NCI-H187 treated with DMSO at 0.1 percent for 48 hours (cell line): ENCODE measurements around the gene FAM187B.
"Not testable (repeated sequence)": the region's sequence is repeated elsewhere in the genome, so short reads cannot be mapped to it uniquely, and the experiment has no call there.

Source experiments
- DNase-seq: peaks from one replicate; lab custom pipeline; 2025; lab: John Stamatoyannopoulos, UW

FAM187B gene

DNA sequence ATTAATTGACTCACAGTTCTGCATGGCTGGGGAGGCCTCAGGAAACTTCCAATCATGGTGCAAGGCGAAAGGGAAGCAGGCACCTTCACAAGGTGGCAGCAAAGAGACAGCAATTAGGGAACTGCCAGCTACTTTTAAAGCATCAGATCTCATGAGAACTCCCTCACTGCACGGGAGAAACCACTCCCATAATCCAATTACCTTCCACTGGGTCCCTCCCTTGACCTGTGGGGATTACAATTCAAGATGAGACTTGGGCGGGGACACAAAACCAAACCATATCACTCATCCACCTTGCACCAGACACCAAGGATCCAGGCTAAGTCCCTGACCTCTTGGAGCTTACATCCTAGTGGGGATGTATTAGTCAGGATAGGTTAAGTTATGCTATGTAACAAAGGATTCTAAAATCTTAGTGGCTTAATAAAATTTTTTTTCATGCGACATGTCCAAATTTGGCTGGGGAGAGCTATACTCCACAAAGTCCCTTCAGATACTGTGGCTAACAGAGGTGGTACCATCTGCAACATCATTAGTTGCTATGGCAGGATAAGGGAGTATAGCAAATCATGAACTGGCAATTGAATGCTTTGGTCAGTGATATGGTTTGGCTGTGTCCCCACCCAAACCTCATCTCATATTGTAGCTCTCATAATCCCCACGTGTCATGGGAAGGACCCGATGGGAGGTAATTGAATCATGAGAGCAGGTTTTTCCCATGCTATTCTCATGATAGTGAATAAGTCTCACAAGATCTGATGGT lies 8.3 kb upstream of the FAM187B start:
- no peak for DNase-seq

DNA sequence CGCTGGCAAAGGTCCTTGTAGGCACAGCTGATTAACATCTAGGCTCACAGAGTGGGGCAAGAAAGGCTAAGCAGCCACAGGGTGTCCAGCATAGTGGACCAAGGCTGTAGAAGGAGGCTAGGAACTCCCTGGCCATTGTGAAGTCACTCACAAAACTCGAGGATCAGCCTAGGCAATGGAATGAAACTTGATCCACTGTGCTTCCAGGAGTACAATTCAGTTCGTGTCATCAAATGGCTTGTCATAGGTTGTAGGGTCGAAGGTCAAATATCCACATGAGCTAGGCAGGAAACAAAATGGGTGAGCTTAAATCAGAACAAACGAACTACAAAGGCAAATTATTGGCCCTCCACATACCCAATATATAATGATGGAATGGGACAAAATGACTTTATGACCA lies 4.4 kb upstream of the FAM187B start:
- no peak for DNase-seq

DNA sequence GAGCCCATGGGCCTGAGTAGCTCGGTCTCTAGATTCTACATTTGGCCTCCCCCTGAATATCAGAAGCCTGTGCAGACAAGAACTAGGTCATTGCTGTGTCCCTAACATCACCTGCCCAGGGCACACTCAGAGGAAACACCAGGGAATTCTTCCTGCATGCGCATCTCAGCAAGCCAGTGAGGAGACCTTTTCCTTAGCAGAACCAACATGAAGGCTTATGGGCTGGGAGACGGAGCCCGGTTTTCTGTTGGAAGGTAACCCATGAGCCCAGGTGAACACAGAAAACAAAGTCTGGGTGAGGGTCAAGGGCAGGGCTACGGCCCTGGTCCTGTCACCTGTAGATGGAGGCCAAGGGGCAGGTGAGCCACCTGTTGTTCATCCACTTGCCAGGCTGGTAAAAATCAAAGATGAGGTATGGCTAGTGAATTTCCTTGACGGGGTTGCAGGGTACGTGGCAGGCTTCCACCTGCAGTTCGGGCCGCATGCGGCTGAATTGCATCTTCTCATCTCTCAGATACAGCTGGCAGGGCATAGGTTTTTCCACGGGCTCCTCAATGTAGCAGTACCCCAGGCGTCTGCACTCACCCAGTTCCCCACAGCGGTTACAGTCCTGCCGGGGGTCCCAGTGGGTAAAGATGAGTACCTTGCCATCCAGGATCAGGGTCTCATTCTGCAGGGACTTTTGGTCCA lies 3.6 kb upstream of the FAM187B start:
- no peak for DNase-seq

DNA sequence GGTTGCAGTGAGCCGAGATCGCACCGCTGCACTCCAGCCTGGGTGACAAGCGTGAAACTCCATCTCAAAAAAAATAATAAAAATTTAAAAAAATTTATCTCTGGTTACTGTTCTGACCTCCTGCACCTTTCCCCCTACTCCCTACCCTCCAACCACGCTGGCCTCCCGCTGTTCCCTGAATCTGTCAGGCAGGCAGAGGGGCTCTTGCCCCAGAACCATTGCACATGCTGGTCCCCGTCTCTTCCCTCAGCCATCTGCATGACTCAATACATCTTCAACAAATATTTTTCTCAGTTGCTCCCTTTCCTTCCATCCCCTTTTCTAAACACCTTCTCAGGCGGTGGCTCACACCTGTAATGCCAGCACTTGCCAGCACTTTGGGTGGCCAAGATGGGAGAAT lies 1.1 kb upstream of the FAM187B start:
- no peak for DNase-seq

DNA sequence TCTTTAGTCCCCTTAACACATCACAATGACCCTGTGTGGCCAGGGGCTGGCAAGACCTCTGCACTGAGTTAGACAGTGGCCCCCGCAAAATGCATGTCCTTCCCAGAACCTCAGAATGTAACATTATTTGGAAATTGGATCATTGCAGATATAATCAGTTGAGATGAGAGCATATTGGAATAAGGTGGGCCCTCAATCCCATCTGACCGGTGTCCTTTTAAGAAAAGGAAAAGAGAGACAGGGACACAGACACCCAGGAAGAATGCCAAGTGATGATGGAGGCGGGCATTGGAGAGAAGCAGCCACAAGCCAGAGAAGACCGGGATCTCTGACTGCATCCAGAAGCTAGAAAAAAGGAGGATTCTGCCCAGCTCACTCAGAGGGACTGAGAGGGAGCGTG lies 1.8 kb downstream of the FAM187B start:
- no peak for DNase-seq

DNA sequence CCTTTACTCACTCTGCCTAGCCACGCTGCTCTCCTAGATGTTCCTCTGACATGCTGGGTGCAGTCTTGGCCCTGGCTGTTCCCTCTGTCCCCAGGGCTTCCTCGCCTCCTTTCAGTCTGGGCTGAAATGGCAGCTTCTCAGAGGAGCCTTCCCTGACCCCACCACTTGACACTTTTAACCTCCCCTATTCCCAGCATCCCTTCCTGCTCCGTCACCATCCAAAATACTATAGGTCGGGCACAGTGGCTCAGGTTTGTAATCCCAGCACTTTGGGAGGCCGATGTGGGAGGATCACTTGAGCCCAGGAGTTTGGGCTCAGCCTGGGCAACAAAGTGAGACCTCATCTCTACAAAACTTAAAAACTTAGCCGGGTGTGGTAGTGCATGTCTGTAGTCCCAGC lies 2.6 kb downstream of the FAM187B start:
- no peak for DNase-seq

DNA sequence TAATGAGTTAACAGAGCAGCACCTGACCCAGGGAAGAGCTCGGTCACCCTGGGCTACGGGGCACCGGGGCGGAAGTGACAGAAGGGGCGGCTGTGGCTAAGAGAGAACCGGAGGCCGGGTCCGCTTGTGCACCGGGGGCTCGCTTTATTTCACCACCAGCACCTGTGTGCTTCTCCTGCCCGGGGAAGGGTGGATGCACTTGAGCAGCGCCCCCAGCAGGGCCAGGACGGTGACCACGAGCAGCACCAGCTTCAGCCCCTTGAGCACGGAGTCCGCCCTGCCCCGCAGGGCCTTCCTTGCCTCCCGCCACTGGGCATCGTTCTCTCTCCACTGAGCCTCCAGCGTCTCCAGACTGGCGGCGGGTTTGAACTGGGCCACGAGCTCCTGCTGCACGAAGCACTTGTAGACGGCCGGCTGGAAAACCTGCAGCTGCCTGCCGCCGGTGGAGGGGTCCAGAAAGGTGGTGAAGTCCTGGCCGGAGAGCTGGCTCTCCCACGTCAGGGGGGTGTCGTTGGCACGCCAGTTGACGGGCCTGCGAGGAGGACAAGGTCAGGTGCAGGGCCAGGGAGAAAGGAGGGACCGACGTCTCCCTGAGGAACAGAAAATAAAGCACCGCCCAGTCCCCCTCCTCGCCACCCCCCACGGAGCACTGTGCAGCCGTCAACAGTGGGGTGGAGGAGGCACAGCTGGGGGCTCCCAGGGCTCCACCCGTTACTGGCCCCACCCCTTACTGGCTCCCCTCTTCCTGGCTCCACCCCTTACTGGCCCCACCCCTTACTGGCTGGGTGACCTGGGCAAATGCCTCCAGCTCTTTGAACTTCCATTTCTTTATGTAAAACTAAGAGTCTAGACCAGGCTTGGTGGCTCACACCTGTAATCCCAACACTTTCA lies 3.6 kb downstream of the FAM187B start:
- DNase-seq: no peak

DNA sequence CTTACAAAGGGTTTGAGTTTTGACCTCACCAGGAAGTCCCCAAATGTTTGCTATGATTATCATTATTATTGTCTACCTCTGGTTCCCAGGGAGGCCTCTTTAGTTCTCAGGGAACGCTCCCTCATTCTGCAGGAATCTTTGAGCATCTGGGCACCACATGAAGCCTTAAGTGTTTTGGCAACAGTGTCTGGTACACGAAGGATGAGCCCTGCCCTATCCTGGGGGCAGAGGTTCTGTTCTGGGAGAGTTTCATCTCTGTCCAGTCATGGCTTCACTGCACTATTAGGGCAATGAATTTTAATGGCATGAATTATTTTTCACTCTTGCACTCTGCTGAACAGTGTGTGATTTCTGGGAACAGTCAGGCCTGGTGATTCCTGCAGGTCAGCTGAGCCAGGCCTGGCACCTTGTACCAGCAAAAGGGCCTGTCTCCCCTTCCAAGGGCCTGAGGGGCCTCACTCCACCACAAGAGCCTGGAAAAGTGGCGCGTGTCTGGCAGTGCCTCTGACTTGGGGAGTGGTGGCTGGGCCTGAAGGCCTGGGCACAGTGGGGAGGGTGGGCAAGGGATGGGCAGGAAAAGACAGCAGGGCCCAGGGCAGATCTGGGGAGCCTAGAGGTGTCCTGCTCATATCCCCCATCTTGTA lies 4.6 kb downstream of the FAM187B start:
- DNase-seq: no peak

DNA sequence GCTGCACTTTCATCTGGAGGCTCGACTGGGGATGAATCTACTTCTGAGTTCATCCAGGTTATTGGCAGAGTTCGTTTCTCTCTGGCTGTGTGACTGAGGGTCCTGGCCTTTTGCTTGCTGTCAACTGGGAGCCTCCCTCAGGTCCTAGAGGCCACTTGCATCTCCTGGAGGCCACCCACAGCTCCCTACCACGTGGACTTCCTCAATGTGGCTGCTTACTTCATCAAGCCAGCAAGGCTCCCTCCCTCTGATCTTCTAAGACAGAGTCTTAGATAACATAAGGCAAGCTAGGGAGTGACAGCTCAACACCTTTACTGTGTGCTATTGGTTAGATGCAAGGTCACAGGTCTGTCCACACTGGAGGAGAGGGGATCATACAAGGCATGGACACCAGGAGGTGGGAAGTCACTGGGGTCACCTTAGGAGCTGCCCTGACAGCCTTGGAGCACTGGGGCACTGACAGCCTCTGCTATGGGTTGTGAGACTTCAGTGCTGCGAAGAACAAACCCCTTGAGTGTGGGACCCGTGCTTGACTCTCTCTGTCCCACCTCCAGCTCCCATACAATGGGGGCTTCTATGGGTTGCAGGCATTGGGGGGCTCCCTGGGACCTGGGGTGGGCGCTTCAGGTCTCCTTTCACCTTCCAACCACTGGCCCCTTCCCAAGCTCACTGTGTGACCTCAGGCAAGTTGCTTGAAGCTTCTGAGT lies 5.3 kb downstream of the FAM187B start:
- DNase-seq: no peak

DNA sequence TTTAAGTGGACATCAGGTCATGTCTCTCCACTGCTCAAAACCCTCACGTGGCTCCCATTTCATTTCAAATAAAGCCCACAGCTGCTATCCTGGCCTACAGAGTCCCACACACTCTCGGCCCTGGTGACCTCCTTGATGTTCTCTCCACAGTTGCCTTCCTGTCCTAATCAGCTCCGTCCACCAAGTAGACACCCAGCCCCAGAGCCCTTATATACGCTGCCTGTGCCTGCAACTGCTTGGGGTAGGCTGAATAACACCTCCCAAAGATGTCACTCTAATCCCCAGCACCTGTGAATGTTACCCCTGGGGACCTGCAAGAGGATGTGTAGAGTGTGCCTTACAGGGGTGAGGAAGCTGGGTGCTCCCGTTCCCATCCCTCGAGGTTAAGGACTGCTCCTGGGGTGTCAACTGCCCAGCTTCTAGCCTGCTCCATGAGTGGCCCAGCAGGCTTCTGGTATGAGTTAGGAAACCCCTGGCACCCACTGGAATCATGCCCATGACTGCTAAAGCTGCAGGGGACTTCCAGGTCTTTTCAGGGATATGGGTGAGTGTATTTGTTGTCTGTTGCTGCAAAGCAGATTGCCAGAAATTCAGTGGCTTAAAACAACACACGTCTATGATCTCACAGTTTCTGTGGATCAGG lies 6.0 kb downstream of the FAM187B start:
- no peak for DNase-seq

DNA sequence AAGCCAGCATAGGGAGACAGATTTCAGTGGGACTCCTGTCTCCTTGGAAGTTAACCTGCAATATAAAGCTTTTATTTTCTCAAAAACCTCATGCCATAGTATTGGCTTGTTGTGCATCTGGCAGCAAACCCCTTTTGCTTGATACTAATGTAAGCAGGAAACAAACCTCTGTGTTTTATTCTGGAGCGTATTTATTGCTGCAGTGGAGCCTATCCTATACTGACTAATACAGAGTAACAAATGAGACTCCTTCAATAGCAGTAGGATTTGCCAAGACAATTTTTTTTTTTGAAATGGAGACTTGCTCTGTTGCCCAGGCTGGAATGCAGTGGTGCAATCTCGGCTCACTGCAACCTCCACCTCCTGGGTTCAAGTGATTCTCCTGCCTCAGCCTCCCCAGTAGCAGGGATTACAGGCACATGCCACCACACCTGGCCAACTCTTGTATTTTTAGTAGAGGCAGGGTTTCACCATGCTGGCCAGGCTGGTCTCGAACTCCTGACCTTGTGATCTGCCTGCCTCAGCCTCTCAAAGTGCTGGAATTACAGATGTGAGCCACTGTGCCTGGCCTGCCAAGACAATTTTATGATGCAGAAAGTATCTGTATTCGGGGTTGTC lies 7.5 kb downstream of the FAM187B start:
- not testable (repeated sequence) for DNase-seq

DNA sequence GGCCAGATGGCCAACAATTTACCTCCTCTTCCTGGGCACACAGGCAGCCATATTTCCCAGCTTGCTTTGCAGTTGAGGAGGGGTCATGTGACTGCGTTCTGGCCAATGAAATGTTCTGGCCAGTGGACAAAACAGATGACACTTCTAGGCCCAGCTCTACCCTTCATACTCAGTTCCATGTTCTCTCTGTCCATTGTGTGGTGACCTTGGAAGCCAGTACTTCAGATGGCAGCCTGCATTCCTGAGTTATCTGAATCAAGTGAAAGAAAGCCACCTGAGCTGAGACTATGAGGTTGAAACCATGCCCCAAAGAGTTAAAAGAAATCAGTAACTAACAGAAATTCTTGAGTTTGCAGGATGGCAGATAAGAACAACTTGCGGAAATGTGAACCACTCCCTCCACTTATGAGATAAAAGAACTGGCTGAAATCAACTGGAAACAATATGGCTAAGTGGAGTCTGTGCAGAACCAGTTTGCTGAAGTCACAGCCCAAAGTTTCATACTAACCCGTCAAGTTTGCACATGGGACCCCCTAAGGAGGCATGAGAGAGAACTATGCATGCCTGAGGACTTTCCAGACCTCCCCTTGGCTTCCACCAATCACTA lies 8.1 kb downstream of the FAM187B start:
- no peak for DNase-seq

DNA sequence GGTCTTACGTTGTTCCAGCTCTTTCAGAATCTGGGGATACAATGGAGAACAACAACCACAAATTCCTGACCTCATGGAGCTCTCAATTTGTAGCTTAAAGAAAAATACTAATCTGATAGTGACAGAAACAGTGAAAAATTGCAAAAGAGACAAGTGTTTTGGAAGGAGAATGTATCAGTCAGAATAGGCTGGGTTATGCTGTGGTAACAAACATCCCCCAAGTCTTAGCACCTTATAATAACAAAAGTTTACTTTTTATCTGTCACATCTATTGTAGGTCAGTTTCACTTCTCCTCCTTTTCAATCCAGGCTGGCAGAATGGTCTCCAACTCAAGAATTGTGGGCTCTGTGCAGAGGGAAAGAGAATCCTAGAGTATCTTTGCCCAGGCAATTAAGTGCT lies 9.5 kb downstream of the FAM187B start:
- DNase-seq: no peak

DNA sequence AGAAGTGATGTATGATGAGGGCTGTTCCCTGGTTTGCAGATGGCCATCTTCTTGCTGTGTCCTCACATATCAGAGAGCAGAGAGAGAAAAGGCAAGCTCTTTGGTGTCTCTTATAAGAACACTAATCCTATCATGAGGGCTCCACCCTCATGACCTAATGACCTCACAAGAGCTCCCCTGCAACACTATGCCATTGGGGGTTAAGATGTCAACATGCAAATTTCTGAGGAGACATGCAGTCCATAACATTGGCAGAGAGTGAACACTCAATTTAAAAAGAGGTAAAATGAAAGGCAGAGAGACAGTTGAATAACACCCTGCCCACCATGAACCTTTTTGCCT lies 10.9 kb downstream of the FAM187B start:
- no peak for DNase-seq

DNA sequence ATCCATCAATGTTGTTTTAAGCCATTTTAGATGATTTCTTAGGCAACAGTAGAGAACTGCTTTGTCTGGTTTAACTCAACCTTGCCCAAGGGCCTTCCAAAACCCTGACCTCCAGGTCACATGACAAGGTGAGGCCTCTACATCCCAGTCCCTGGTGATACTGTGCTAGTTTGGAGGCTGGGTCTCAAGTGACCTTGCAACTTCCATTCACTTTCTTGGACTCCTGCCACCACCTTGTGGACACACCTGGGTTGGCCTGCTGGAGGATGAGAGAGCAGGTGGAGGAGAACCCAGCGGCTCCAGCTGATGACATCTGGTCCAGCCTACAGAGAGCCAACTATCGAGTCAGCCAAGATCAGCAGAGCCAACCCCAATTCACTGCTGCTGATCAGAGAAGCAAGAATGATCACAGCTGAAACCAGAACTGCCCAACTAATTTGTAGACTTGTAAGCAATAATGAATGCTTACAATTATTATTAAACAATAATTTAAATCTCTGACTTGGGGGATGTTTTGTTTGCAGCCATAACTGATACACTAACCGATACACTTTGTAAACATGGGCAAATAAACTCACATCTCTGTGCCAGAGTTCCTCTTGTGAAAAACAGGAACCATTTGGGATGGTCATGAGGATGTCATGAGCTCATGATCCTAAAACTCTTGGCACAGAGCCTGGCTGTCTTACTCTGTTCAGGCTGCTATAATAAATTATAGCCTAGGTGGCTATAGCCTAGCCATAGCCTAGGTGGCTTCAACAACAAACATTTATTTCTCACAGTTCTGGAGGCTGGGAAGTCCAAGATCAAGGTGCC lies 11.5 kb downstream of the FAM187B start:
- DNase-seq: no peak

DNA sequence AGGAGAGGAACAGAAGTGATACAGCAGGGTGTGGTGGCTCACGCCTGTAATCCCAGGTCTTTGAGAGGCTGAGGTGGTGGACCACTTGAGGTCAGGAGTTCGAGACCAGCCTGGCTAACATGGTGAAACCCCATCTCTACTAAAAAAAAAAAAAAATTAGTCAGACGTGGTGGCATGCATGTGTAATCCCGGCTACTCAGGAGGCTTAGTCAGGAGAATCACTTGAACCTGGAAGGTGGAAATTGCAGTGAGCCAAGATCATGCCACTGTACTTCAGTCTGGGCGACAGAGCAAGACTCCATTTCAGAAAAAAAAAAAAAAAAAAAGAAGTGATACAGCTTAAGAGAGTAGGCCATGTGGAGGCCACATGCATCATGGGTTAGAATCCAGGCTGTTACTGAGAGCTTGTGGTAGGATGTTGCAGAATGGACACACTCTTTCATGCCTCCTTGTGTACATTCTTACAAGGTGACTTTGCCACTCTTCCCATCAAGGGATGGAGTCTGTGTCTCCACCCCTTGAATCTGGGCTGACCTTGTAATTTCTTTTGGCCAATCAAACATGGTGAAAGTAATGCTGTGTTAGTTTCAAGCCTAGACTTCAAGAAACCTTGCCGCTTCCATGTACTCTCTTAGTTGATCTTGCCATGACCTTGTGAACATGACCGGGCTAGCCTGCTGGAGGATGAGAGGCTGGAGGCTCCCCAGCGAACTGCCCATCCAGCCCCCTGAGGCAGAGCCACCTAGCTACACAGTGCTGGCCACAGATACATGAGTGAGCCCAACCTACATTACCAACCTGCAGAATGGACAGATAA lies 12.3 kb downstream of the FAM187B start:
- DNase-seq: no peak

DNA sequence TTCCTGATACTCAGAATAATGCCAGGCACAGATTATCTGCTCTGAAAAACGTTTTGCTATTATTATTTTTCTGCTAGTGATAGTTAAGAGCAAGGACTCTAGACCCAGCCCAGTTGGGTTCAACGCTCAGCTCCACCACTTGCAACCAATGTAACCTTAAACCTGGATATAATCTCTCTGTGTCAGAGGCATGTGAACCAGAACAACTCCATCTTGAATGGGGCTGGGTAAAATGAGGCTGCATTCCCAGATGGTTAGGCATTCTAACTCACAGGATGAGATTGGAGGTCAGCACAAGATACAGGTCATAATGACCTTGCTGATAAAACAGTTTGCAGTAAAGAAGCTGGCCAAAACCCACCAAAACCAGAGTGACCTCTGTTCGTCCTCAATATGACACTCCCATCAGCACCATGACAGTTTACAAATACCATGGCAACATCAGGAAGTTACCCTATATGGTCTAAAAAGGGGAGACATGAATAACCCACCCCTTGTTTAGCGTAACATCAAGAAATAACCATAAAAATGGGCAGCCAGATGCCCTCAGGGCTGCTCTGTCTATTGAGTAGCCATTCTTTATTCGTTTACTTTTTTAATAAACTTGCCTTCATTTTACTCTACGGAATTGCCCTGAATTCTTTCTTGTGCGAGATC lies 13.6 kb downstream of the FAM187B start:
- no peak for DNase-seq
